ENCODE data around the gene TFIP11.

The TFIP11 gene

GRCh38 chr22:26548303-26548702 is 36.0 kb upstream of the TFIP11 start:
- no peak overlapping the region for H3K4me3 ChIP-seq (ENCODE audit: low read depth, low read length)
- TF ChIP-seq CTCF (IDR thresholded peaks at IDR 0.05; ENCODE audit: borderline replicate concordance, insufficient read depth, low read depth, low read length) = no peak

GRCh38 chr22:26547837-26548236 is 35.6 kb upstream of the TFIP11 start:
- TF ChIP-seq CTCF (IDR thresholded peaks at IDR 0.05; ENCODE audit: borderline replicate concordance, insufficient read depth, low read depth, low read length) = no peak
- H3K4me3 ChIP-seq (ENCODE audit: low read depth, low read length) = no peak overlapping the region

- TF ChIP-seq CTCF (IDR thresholded peaks at IDR 0.05; ENCODE audit: borderline replicate concordance, insufficient read depth, low read depth, low read length) = no peak
These were observed 35.2 kb upstream of the TFIP11 start for GRCh38 chr22:26547426-26547825.

GRCh38 chr22:26546282-26546681 is 34.0 kb upstream of the TFIP11 start:
- H3K4me3 ChIP-seq (ENCODE audit: low read depth, low read length) = no peak overlapping the region
- no peak for TF ChIP-seq CTCF (IDR thresholded peaks at IDR 0.05; ENCODE audit: borderline replicate concordance, insufficient read depth, low read depth, low read length)

More at GRCh38 chr22:26547426-26547825, 35.2 kb upstream of the TFIP11 start:
- no peak overlapping the region for H3K4me3 ChIP-seq (ENCODE audit: low read depth, low read length)

GRCh38 chr22:26545827-26546226 is 33.6 kb upstream of the TFIP11 start:
- no peak overlapping the region for H3K4me3 ChIP-seq (ENCODE audit: low read depth, low read length)
- TF ChIP-seq CTCF (IDR thresholded peaks at IDR 0.05; ENCODE audit: borderline replicate concordance, insufficient read depth, low read depth, low read length) = no peak

GRCh38 chr22:26545385-26545784 is 33.1 kb upstream of the TFIP11 start:
- no peak for TF ChIP-seq CTCF (IDR thresholded peaks at IDR 0.05; ENCODE audit: borderline replicate concordance, insufficient read depth, low read depth, low read length)
- no peak overlapping the region for H3K4me3 ChIP-seq (ENCODE audit: low read depth, low read length)

GRCh38 chr22:26544489-26544888 is 32.2 kb upstream of the TFIP11 start:
- no peak overlapping the region for H3K4me3 ChIP-seq (ENCODE audit: low read depth, low read length)
- TF ChIP-seq CTCF (IDR thresholded peaks at IDR 0.05; ENCODE audit: borderline replicate concordance, insufficient read depth, low read depth, low read length) = no peak

Measured in GM12875 (cell line).